Activated T-cell treated with anti-CD3 and anti-CD28 coated beads, Interleukin-2, amount 50 U/mL, for 4 hours (primary cell): ENCODE data around the gene POMP. TPM values are rescaled to one million over a fixed set of nuclear protein-coding genes. Genes with fewer than 3 reads are reported as not detected.

Source experiments
- total RNA-seq, 3 donors: library from RNA; stranded (reverse); gene quantifications; one replicate each; pipeline ENCODE4 v1.2.1, GENCODE V29; 2021

Gene POMP
- total RNA-seq, 3 donors from 2014 or later: 164 to 177 (median 170) TPM

Other genes starting within 250 kb of the POMP start
- gene FLT1, start 164.0 kb upstream of the POMP start, total RNA-seq: 10 to 100 TPM; 14.7 to 29.0 (median 18.8) TPM
- 1 to 10 TPM; 3.3 to 3.5 (median 3.5) TPM for gene SLC46A3, start 59.8 kb downstream of the POMP start, total RNA-seq
- gene MTUS2, start 161.2 kb downstream of the POMP start, total RNA-seq: not detected